ENCODE data around the gene ST8SIA2.
A peak's percentile ranks its signal among the peaks of the same experiment; 100 is the strongest.

ST8SIA2 gene, protein sequence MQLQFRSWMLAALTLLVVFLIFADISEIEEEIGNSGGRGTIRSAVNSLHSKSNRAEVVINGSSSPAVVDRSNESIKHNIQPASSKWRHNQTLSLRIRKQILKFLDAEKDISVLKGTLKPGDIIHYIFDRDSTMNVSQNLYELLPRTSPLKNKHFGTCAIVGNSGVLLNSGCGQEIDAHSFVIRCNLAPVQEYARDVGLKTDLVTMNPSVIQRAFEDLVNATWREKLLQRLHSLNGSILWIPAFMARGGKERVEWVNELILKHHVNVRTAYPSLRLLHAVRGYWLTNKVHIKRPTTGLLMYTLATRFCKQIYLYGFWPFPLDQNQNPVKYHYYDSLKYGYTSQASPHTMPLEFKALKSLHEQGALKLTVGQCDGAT

DNA sequence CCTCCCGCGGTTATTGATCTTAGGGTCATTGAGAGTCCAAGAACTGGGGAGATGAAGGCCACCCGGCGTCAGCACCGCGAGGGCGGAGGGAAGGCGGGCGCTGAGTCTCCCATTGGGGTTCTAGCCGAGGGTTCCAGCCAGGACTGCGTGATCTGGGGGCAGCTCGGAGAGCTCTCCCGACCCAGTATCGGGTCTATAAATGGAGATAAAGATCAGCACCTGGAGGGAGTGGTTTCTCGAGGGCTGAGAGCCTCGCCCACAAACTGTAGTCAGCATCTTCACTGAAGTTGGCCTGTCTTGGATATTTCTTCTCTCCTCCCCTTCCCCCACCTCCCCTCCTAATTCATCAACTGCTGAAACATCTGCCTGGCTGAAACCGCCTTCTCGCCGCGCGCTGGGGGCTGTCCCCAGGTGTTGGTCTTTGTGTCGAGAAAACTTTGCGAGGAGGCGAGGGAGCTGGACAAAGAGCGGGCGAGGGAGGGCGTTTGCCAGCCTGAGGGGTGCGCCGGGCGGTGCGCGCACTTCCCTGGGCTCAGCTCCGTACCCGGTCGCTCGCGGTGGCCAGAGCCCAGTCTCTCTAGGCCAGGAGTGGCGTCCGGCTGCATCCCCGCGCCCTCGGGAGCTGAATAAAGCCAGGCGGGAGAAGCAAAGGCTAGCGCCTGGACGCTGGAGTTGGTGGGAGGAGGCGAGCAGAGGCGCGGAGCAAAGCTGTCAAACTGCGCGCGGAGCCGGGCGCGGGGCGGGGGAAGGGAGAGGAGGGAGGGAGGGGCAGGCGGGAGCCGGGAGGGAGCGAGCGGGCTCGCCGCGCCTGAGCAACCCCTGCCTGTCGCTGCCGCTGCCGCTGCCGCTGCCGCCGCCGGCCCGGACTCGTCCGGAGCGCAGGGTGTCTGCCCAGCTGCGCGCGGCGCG, at the start of gene ST8SIA2:
Gene ST8SIA2 (plus strand): TSS at position 811 of the 909 bp plus-strand sequence. CDS start 184 bp downstream, outside the sequence.
- no peak for DNase-seq

- DNase-seq: no peak
These were observed 49.6 kb upstream of the ST8SIA2 start for GRCh38 chr15:92343924-92344643.

GRCh38 chr15:92346063-92346462, 47.6 kb upstream of the ST8SIA2 start:
- DNase-seq: no peak

GRCh38 chr15:92355307-92355706, 38.4 kb upstream of the ST8SIA2 start:
- DNase-seq: no peak

DNA sequence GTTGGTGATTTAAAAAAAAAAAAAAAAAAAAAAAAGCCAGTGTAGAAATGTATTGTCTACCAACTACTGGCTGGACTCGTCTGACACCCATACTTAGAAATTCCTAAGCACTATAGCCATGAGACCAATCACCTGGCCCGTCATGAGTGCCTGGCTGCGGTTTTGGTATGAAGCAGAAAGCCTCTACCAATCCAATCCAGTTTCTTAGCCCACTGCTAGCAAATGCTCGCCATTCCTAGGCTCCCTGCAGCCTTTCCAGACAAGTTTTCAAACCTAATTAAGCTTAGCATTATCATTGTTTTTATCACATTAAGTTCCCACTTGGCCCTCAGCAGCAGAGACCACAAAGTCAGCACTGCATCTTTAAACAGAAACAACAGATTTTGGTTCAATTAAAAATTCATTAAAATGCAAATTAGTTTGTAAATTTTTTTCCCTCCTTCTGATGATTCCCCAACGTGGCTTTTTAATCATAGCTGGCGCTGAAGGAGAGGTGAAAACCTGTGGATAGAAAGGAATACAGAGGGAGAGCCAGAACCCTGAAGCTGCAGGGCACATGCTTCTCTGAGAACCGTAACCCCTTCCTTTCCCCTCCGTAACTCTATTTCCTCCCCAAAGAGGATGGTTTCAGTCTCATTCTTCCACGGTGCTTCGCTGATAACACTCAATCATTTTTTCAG, 32.2 kb upstream of the ST8SIA2 start:
- DNase-seq: no peak

- no peak for DNase-seq
These were observed 31.7 kb upstream of the ST8SIA2 start for GRCh38 chr15:92362001-92362350.

GRCh38 chr15:92365084-92365483, 28.6 kb upstream of the ST8SIA2 start:
- no peak for DNase-seq

- DNase-seq: no peak
These were observed 27.8 kb upstream of the ST8SIA2 start for GRCh38 chr15:92365906-92366305.

DNA sequence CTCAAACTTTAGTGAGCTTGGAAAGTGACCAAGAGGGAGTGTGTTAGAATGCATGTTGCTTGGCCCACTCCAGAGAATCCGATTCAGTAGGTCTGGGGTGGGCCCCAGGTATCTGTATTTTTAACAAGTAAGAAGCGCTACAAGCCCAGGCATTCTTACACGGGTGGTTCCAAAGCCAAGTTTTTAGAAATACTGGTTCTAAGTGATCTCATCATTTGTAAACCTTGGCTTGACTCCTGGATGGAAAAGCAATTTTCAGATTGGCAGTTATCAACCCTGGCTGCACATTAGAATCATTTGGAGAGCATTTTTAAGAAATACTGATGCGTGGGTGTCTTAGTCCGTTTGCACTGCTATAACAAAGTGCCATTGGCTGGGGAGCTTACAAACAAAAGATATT, 27.3 kb upstream of the ST8SIA2 start:
- DNase-seq: no peak

DNA sequence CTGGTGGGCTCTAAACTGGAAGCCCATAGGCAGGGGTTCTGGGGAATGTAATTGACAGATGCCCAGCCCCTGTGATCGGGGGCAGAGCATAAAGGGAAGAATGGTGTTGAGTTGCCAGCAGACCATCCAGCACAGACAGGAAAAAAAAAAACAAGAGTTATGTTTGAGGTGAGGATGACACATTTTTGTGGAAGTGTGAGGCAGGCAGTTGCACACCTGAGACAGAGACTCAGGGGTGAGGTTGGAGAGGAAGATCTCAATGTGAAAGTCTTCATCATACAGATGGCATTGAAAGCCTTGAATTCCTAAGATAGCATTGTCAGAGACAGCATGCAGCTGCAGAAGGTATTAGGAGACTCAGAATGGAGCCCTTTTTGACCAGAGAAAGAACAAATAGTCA, 18.6 kb upstream of the ST8SIA2 start:
- DNase-seq: no peak

DNA sequence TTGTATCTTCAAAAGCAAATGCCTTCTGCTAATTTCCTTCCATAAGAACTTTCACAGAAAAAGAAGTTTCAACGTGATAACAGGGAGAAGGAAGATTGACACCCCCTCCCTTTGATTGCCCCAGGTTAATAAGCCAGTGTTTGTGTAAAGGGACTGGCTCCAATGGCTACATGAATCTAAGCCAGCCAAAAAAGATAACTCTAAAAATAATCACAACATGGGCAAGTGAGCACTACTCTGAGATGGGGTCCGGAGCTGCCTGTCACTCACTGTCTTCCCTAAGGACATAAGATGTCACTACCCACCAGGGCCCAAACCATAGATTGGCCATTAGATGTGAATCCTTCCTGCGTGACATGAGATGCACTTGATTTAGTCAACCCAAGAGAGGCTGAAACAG, 17.6 kb upstream of the ST8SIA2 start:
- no peak for DNase-seq

DNA sequence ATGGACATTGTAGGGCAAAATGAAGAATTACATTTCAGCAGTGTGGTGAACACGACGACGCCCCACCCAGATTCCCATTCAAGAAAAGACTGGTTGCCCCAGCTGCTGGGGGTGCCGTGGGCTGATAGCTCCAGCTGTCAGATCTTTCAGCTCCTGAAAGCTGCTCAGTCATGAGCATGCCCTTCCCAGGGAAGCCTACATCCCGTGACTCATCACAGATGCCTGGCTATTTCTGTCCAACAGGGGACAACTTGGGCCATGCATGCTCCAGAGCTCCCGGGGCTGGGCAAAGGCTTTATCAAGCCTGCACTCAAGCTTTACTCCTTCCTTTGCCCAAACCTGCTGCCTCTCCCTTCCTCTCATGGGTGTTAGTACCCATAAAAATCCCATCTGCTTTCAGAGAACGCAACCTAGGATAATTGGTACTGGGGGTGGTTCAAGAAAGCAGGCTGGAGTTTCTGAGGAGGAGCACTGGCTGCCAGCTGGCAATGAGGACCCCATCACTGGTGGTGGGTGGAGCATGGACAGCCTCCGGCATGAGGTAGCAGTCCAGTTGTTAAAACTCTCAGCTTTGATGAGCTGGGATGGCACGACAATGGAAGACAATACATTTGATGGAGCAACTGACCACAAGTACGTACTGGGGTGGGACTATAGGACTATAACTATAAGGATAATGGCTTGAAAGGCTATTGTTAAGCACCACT, 16.4 kb upstream of the ST8SIA2 start:
- DNase-seq: no peak

- peak in 1 of 2 donors; percentile 23 for DNase-seq
These were observed 10.0 kb upstream of the ST8SIA2 start for GRCh38 chr15:92383519-92384324.

DNA sequence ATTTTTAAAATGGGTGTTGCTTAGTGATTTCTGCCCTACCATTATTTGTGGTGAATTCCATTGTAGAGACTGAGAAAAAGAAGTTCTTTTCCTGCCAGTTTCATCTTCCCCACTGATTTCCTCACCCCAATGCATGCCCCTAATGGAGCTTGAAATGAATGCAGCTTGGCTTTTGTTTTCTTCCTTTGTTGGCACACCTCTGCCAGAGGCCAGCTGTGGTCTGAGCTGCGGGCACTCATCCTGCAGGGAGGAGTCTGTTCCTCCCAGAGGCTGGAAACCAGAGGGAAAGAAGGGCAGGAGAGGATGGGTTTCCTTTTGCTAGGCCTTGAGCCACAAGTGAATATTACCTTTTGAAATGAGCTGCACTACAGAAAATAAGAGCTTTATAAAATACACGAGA, 9.3 kb upstream of the ST8SIA2 start:
- no peak for DNase-seq

- no peak for DNase-seq
These were observed 8.6 kb upstream of the ST8SIA2 start for GRCh38 chr15:92385096-92385495.

GRCh38 chr15:92391640-92392039, 2.0 kb upstream of the ST8SIA2 start:
- DNase-seq: no peak

DNA sequence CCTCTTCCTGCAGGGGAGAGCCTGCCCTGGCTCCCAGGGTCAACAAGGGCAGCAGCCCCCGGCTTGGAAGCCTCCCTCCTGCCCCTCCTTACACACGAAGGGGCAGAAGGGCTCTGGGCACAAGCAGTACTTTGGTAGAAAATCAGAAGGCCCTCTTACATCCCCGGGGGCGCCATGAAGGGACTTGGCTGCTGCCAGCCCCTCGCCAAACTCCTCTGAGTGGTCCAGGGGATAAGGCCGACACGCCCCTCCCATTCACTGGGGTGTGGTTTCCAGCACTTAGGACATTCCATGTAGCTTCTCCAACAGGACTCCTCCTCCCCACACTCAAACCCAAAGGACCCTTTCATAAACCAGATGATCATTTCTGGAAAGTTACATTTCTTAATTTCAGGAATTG, 1.2 kb upstream of the ST8SIA2 start:
- DNase-seq: no peak

DNA sequence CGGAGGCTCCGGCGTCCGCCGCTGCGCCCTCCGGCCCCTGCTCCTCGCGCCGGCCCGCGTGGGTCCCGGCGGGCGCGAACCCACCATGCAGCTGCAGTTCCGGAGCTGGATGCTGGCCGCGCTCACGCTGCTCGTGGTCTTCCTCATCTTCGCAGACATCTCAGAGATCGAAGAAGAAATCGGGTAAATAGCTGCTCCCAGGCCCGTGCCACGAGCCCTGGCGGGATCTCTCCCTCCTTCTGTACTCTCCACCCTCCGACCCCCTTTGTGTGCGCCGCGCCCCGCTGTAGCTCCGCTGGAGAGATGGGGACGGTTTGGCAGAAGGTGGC, 263 bp downstream of the ST8SIA2 start:
- DNase-seq: no peak

GRCh38 chr15:92394309-92395097, 822 bp downstream of the ST8SIA2 start:
- DNase-seq: no peak

DNA sequence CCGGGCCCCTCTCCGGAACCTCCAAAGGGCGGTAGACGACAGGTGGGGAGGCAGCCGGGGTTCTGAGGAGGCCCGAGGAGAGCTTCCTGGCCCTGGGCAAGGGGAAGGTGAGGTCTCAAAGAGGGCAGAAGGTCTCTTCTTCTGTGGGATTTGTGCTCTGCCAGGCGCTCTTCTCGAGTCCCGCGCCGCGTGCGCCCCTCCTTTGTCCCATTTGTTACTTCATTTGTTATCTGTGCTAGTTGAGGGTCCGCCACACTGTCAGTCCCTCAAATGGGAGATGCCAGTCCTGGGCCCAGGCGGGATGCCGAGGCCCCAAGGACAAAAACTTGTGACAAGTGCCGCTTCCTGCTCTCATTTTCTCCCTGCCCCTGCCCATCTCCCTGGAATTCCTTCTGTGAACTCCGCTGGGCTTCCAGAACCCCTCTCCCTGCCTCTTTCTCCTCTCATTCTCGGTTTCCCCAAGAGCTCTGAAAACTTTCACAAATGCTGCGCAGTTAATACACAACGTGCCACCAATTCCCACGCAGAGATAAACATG, 1.5 kb downstream of the ST8SIA2 start:
- DNase-seq: no peak
